ENCODE measurements around the gene ANKH.

Gene ANKH

GRCh38 chr5:14699807-14700400 lies 171.7 kb downstream of the ANKH start:
- TF ChIP-seq GATA3 (IDR thresholded peaks at IDR 0.05; ENCODE audit: low read depth, low read length): no peak

- TF ChIP-seq GATA3 (IDR thresholded peaks at IDR 0.05; ENCODE audit: low read depth, low read length): no peak
- TF ChIP-seq GATA2 (IDR thresholded peaks at IDR 0.05; ENCODE audit: low read depth, low read length): no peak
These were observed 172.4 kb downstream of the ANKH start for GRCh38 chr5:14699159-14699558.

GRCh38 chr5:14698495-14698894 lies 173.1 kb downstream of the ANKH start:
- TF ChIP-seq GATA3 (IDR thresholded peaks at IDR 0.05; ENCODE audit: low read depth, low read length) (no peak), GATA2 (IDR thresholded peaks at IDR 0.05; ENCODE audit: low read depth, low read length) (no peak)

- TF ChIP-seq GATA3 (IDR thresholded peaks at IDR 0.05; ENCODE audit: low read depth, low read length) (no peak), GATA2 (IDR thresholded peaks at IDR 0.05; ENCODE audit: low read depth, low read length) (no peak)
These were observed 174.7 kb downstream of the ANKH start for GRCh38 chr5:14696851-14697250.

GRCh38 chr5:14696057-14696456 lies 175.5 kb downstream of the ANKH start:
- TF ChIP-seq GATA2 (IDR thresholded peaks at IDR 0.05; ENCODE audit: low read depth, low read length) (no peak), GATA3 (IDR thresholded peaks at IDR 0.05; ENCODE audit: low read depth, low read length) (no peak)

GRCh38 chr5:14695152-14695551 lies 176.4 kb downstream of the ANKH start:
- no peak for TF ChIP-seq GATA3 (IDR thresholded peaks at IDR 0.05; ENCODE audit: low read depth, low read length)

GRCh38 chr5:14693070-14693469 lies 178.5 kb downstream of the ANKH start:
- TF ChIP-seq GATA2 (IDR thresholded peaks at IDR 0.05; ENCODE audit: low read depth, low read length) (no peak), GATA3 (IDR thresholded peaks at IDR 0.05; ENCODE audit: low read depth, low read length) (no peak)

- no peak for TF ChIP-seq GATA2 (IDR thresholded peaks at IDR 0.05; ENCODE audit: low read depth, low read length)
- TF ChIP-seq GATA3 (IDR thresholded peaks at IDR 0.05; ENCODE audit: low read depth, low read length): no peak
These were observed 184.4 kb downstream of the ANKH start for GRCh38 chr5:14687023-14687665.

GRCh38 chr5:14686517-14686916 lies 185.1 kb downstream of the ANKH start:
- no peak for TF ChIP-seq GATA3 (IDR thresholded peaks at IDR 0.05; ENCODE audit: low read depth, low read length)
- TF ChIP-seq GATA2 (IDR thresholded peaks at IDR 0.05; ENCODE audit: low read depth, low read length): no peak

GRCh38 chr5:14685757-14686156 lies 185.8 kb downstream of the ANKH start:
- no peak for TF ChIP-seq GATA3 (IDR thresholded peaks at IDR 0.05; ENCODE audit: low read depth, low read length)
- no peak for TF ChIP-seq GATA2 (IDR thresholded peaks at IDR 0.05; ENCODE audit: low read depth, low read length)

- no peak for TF ChIP-seq GATA2 (IDR thresholded peaks at IDR 0.05; ENCODE audit: low read depth, low read length)
- TF ChIP-seq GATA3 (IDR thresholded peaks at IDR 0.05; ENCODE audit: low read depth, low read length): no peak
These were observed 186.8 kb downstream of the ANKH start for GRCh38 chr5:14684757-14685156.

- TF ChIP-seq GATA3 (IDR thresholded peaks at IDR 0.05; ENCODE audit: low read depth, low read length) (no peak), GATA2 (IDR thresholded peaks at IDR 0.05; ENCODE audit: low read depth, low read length) (no peak)
These were observed 187.6 kb downstream of the ANKH start for GRCh38 chr5:14683906-14684455.

GRCh38 chr5:14681236-14681752 lies 190.3 kb downstream of the ANKH start:
- TF ChIP-seq GATA3 (IDR thresholded peaks at IDR 0.05; ENCODE audit: low read depth, low read length): no peak

GRCh38 chr5:14679595-14679994 lies 192.0 kb downstream of the ANKH start:
- no peak for TF ChIP-seq GATA2 (IDR thresholded peaks at IDR 0.05; ENCODE audit: low read depth, low read length)
- no peak for TF ChIP-seq GATA3 (IDR thresholded peaks at IDR 0.05; ENCODE audit: low read depth, low read length)

- no peak for TF ChIP-seq GATA3 (IDR thresholded peaks at IDR 0.05; ENCODE audit: low read depth, low read length)
- TF ChIP-seq GATA2 (IDR thresholded peaks at IDR 0.05; ENCODE audit: low read depth, low read length): no peak
These were observed 192.7 kb downstream of the ANKH start for GRCh38 chr5:14678773-14679334.
